Measurements from ENCODE around the gene ZNF362. TPM values are rescaled to one million over a fixed set of nuclear protein-coding genes. Genes with fewer than 3 reads are reported as not detected.

Gene ZNF362
- total RNA-seq, 1 experiment from 2014 or later: 11.1 TPM

GRCh38 chr1:33342041-33342723, 85.9 kb downstream of the ZNF362 start:
- no peak for TF ChIP-seq ZNF274 (IDR thresholded peaks at IDR 0.05; ENCODE audit: low read depth, low read length)
- TF ChIP-seq POLR2AphosphoS5 (IDR thresholded peaks at IDR 0.05; ENCODE audit: low read depth, low read length): no peak; the same call in 1 of the 2 replicates
- TF ChIP-seq CEBPB (IDR thresholded peaks at IDR 0.05; ENCODE audit: low read depth): no peak
- TF ChIP-seq EGR1 (IDR thresholded peaks at IDR 0.05; ENCODE audit: low read depth): no peak
- ATAC-seq (no peak), DNase-seq (ENCODE audit: low read depth, low spot score) (no peak)
- Histone ChIP-seq H3K9ac (ENCODE audit: low read length) (no peak overlapping the region), H2AFZ (ENCODE audit: low read depth, low read length, poor library complexity, severe bottlenecking) (no peak overlapping the region), H3K27ac (ENCODE audit: low read depth, low read length) (no peak overlapping the region; the same call in 1 of the 2 replicates), H3K79me2 (ENCODE audit: insufficient read depth, low read length) (peaks cover 100% of the 10 kb centered on the region), H3K4me2 (ENCODE audit: low read length) (peak overlapping the region; percentile 4; the same call in 1 of the 2 replicates), H3K9me2 (ENCODE audit: insufficient read depth) (no peaks in the 10 kb centered on the region), H3K9me3 (ENCODE audit: control insufficient read depth in 1 of 2, insufficient read depth in 1 of 2, low read depth in 1 of 2, low read length in 2 of 2) (no peaks in the 10 kb centered on the region), H3K27me3 (ENCODE audit: insufficient read depth, low read length) (no peaks in the 10 kb centered on the region), H3K36me3 (ENCODE audit: control insufficient read depth in 1 of 2, insufficient read depth in 2 of 2, low read length in 2 of 2) (peaks cover 48% of the 10 kb centered on the region in 2 experiments), H3K4me3 (replicated peaks in 1 of 2; ENCODE audit: low read depth in 1 of 2, low read length in 2 of 2) (no peak overlapping the region), H3K4me1 (ENCODE audit: control insufficient read depth in 1 of 2, insufficient read depth in 2 of 2, low read length in 2 of 2) (peaks cover 10 to 61% of the 10 kb centered on the region in 2 experiments), H4K20me1 (ENCODE audit: insufficient read depth) (peaks cover 8% of the 10 kb centered on the region; the same call in 1 of the 2 replicates)
- ChIA-PET CTCF (no interaction called here), RAD21 (ENCODE audit: low non-redundant PET in 1 of 2, low total read pairs in 2 of 2, uncharacterized antibody in 2 of 2, unreplicated experiment in 2 of 2) (no interaction called here), POLR2A (no interaction called here)
- BruUV-seq (replicated peaks): no TSS peak
- intact Hi-C loops (cut with micrococcal nuclease): loop anchor here (10.0 kb wide), 1 partner anchor 217 kb away; no protein-coding TSS in a partner anchor

- intact Hi-C loops (cut with micrococcal nuclease): loop anchor here (10.0 kb wide), 1 partner anchor 219 kb away; no protein-coding TSS in a partner anchor
- RAD21 ChIA-PET (ENCODE audit: low non-redundant PET in 1 of 2, low total read pairs in 2 of 2, uncharacterized antibody in 2 of 2, unreplicated experiment in 2 of 2): no interaction called here
- Histone ChIP-seq H3K4me1 (ENCODE audit: control insufficient read depth in 1 of 2, insufficient read depth in 2 of 2, low read length in 2 of 2) (peaks cover 22 to 71% of the 10 kb centered on the region in 2 experiments), H3K9me3 (ENCODE audit: control insufficient read depth in 1 of 2, insufficient read depth in 1 of 2, low read depth in 1 of 2, low read length in 2 of 2) (no peaks in the 10 kb centered on the region), H2AFZ (ENCODE audit: low read depth, low read length, poor library complexity, severe bottlenecking) (no peak overlapping the region), H3K27me3 (ENCODE audit: insufficient read depth, low read length) (no peaks in the 10 kb centered on the region), H3K9me2 (ENCODE audit: insufficient read depth) (no peaks in the 10 kb centered on the region), H3K79me2 (ENCODE audit: insufficient read depth, low read length) (peaks cover 100% of the 10 kb centered on the region), H3K4me2 (ENCODE audit: low read length) (no peak overlapping the region), H3K4me3 (replicated peaks in 1 of 2; ENCODE audit: low read depth in 1 of 2, low read length in 2 of 2) (no peak overlapping the region), H3K9ac (ENCODE audit: low read length) (no peak overlapping the region), H3K36me3 (ENCODE audit: control insufficient read depth in 1 of 2, insufficient read depth in 2 of 2, low read length in 2 of 2) (peaks cover 42% of the 10 kb centered on the region in 2 experiments), H4K20me1 (ENCODE audit: insufficient read depth) (peaks cover 8% of the 10 kb centered on the region; the same call in 1 of the 2 replicates), H3K27ac (ENCODE audit: low read depth, low read length) (no peak overlapping the region)
- TF ChIP-seq POLR2AphosphoS5 (IDR thresholded peaks at IDR 0.05; ENCODE audit: low read depth, low read length): no peak
- no peak for TF ChIP-seq EGR1 (IDR thresholded peaks at IDR 0.05; ENCODE audit: low read depth)
- TF ChIP-seq SRF (IDR thresholded peaks at IDR 0.05; ENCODE audit: low read depth): no peak
- TF ChIP-seq CBX3 (IDR thresholded peaks at IDR 0.05; ENCODE audit: low read depth): no peak
- TF ChIP-seq CTCF (IDR thresholded peaks at IDR 0.05 in 2 of 3, conservative IDR thresholded peaks at IDR 0.05 in 1 of 3; ENCODE audit: borderline replicate concordance in 1 of 3, insufficient read depth in 1 of 3, low read depth in 2 of 3, low read length in 2 of 3): no peak
- no peak for TF ChIP-seq ZBTB33 (IDR thresholded peaks at IDR 0.05; ENCODE audit: extremely low read depth, insufficient replicate concordance, low read length)
- no peak for TF ChIP-seq SP1 (IDR thresholded peaks at IDR 0.05; ENCODE audit: low read depth)
- TF ChIP-seq ZFX (IDR thresholded peaks at IDR 0.05): no peak
- TF ChIP-seq POLR2A (IDR thresholded peaks at IDR 0.05; ENCODE audit: borderline replicate concordance, extremely low read depth, insufficient read depth, insufficient read length): no peak
- CTCF ChIA-PET: no interaction called here
- POLR2A ChIA-PET: no interaction called here
- DNase-seq (ENCODE audit: low read depth, low spot score) (no peak), ATAC-seq (no peak)
- no TSS peak for BruUV-seq (replicated peaks)
Measured at GRCh38 chr1:33343539-33343938, 87.2 kb downstream of the ZNF362 start.

All from HCT116 (cell line).